Endothelial cell of umbilical vein (primary cell): ENCODE data around the gene POU4F3. TPM values are rescaled to one million over a fixed set of nuclear protein-coding genes. Genes with fewer than 3 reads are reported as not detected.
A peak's percentile ranks its signal among the peaks of the same experiment; 100 is the strongest.

Source experiments
- Bru-seq: library from RNA; stranded (reverse); fragments of 400-500 nt; gene quantifications from one replicate; lab custom pipeline; 2021; lab: Mats Ljungman, UMichigan
- BruChase-seq, 2 experiments: library from RNA; stranded (reverse); fragments of 400-500 nt; gene quantifications; one replicate each; lab custom pipeline; 2021; lab: Mats Ljungman, UMichigan
- BruUV-seq: library from RNA; stranded (reverse); fragments of 400-500 nt; replicated peaks from 2 replicates; lab custom pipeline; 2021; lab: Mats Ljungman, UMichigan
- CTCF ChIA-PET: fragments of 300-600, 350-600 bp; sonication (Branson Sonifier 250); formaldehyde crosslinking; loops from one replicate; lab custom pipeline; 2021; ENCODE audit warnings: antibody characterized with exemption, inconsistent platforms; lab: Charles Lee
- POLR2A ChIA-PET: fragments of 300-600, 350-600 bp; sonication (Branson Sonifier 250); formaldehyde crosslinking; loops from one replicate; lab custom pipeline; 2021; ENCODE audit warnings: antibody characterized with exemption, inconsistent platforms; lab: Charles Lee
- DNase-seq: peaks from one replicate; pipeline ENCODE4 v3.0.0-alpha.2; 2011; ENCODE audit warnings: low read depth, low spot score
- FAIRE-seq: peaks from 2 replicates; lab custom pipeline; 2011; peaks lifted over from hg19 to GRCh38; lab: Jason Lieb, UNC
- H2AFZ ChIP-seq: 2 replicates; pipeline ENCODE4 v1.6.0; 2012; ENCODE audit warnings: low read depth, low read length, control low read depth, inconsistent platforms
- H3K27ac ChIP-seq: 2 replicates; pipeline ENCODE4 v1.5.1; 2011; ENCODE audit warnings: low read depth, mild to moderate bottlenecking, control low read depth, low read length, moderate library complexity; ENCODE audit not compliant: insufficient read depth
- H3K27me3 ChIP-seq, 2 experiments: 2 replicates each; pipeline versions ENCODE4 v1.6.0 to v1.6.1; 2011; ENCODE audit warnings: low read length in 2 of 2, mixed read lengths in 1 of 2; ENCODE audit not compliant: control insufficient read depth in 2 of 2, insufficient read depth in 2 of 2
- H3K36me3 ChIP-seq, 2 experiments: 2 replicates in 1 of 2; 3 replicates in 1 of 2; pipeline ENCODE4 v1.5.1; 2011; ENCODE audit warnings: low read length in 2 of 2, mild to moderate bottlenecking in 1 of 2, moderate library complexity in 1 of 2; ENCODE audit not compliant: control insufficient read depth in 2 of 2, insufficient read depth in 2 of 2; ENCODE audit errors: extremely low read depth in 1 of 2
- H3K4me1 ChIP-seq: 3 replicates; pipeline ENCODE4 v1.5.1; 2011; ENCODE audit warnings: mild to moderate bottlenecking, low read length; ENCODE audit not compliant: control insufficient read depth, insufficient read depth; ENCODE audit errors: extremely low read depth
- H3K4me2 ChIP-seq: 2 replicates; pipeline ENCODE4 v1.6.1; 2011; ENCODE audit warnings: low read length, control low read depth, mixed read lengths; ENCODE audit not compliant: insufficient read depth
- H3K4me3 ChIP-seq, 3 experiments: fragments of 200-600 bp in 1 of 3; sonication (generic), shearing (Covaris generic) in 1 of 3; replicated peaks in 1 of 3; 2 replicates each; pipeline ENCODE4 v1.5.1; 2011 to 2016; ENCODE audit warnings: control low read depth in 3 of 3, low read length in 3 of 3, mild to moderate bottlenecking in 2 of 3, inconsistent platforms in 1 of 3, low read depth in 1 of 3, moderate library complexity in 1 of 3; ENCODE audit not compliant: insufficient read depth in 1 of 3
- H3K79me2 ChIP-seq: 2 replicates; pipeline ENCODE4 v1.6.0; 2012; ENCODE audit warnings: low read length, inconsistent platforms; ENCODE audit not compliant: control insufficient read depth, insufficient read depth
- H3K9ac ChIP-seq: replicated peaks from 2 replicates; pipeline ENCODE3; 2011; ENCODE audit warnings: low read length, control low read depth; ENCODE audit not compliant: insufficient read depth; ENCODE audit errors: extremely low read depth
- H3K9me1 ChIP-seq: replicated peaks from 3 replicates; pipeline ENCODE4 v1.6.0; 2011; ENCODE audit warnings: mild to moderate bottlenecking, low read length; ENCODE audit not compliant: control insufficient read depth, insufficient read depth; ENCODE audit errors: extremely low read depth
- H3K9me3 ChIP-seq: replicated peaks from 2 replicates; pipeline ENCODE4 v1.5.1; 2012; ENCODE audit warnings: low read length, inconsistent platforms; ENCODE audit not compliant: control insufficient read depth, insufficient read depth
- H4K20me1 ChIP-seq: replicated peaks from 2 replicates; pipeline ENCODE3; 2011; ENCODE audit warnings: mild to moderate bottlenecking, low read length; ENCODE audit not compliant: control insufficient read depth, insufficient read depth; ENCODE audit errors: extremely low read depth
- EZH2 ChIP-seq: IDR thresholded peaks from 2 replicates; pipeline ENCODE4 v1.6.1; 2012; ENCODE audit warnings: borderline replicate concordance, low read depth, mild to moderate bottlenecking, moderate library complexity, low read length, inconsistent platforms; ENCODE audit not compliant: severe bottlenecking
- FOS ChIP-seq: IDR thresholded peaks from 2 replicates; pipeline ENCODE4 v1.6.1; 2011; ENCODE audit warnings: mild to moderate bottlenecking, low read length, moderate library complexity, borderline replicate concordance; ENCODE audit not compliant: insufficient read depth
- JUN ChIP-seq: IDR thresholded peaks from 2 replicates; pipeline ENCODE4 v1.6.1; 2011; ENCODE audit warnings: borderline replicate concordance, low read depth; ENCODE audit not compliant: insufficient read length, insufficient read depth
- POLR2AphosphoS5 ChIP-seq: IDR thresholded peaks from 2 replicates; pipeline ENCODE4 v1.6.1; 2012; ENCODE audit warnings: low read depth, mild to moderate bottlenecking, control low read depth, low read length, moderate library complexity; ENCODE audit not compliant: insufficient read depth
- dilution Hi-C: fragments of 300-500 bp; cut with MboI; formaldehyde crosslinking; loops from one replicate; pipeline ENCODE4 v1.15.0; 2019; ENCODE audit warnings: low sequenced_read_pairs; ENCODE audit not compliant: extremely low pct_ligation_motif_present
- intact Hi-C: fragments of 100-400 bp; cut with micrococcal nuclease; formaldehyde crosslinking; loops from one replicate; pipeline ENCODE4 v1.10.0; 2022
- long read RNA-seq: library from polyadenylated mRNA; stranded (forward); transcript quantifications from one replicate; pipeline ENCODE4 v2.0.0, GENCODE V29; 2021
- polyA minus RNA-seq, 3 experiments: library from RNA; depleted of rRNA, polyadenylated mRNA; stranded (reverse); fragments of >200 nt; gene quantifications; 1 replicate in 1 of 3; 2 replicates in 2 of 3; pipeline ENCODE4 v1.2.3, GENCODE V29; 2011
- polyA plus RNA-seq, 4 experiments: library from polyadenylated mRNA; depleted of rRNA in 3 of 4; stranded (reverse) in 3 of 4; unstranded in 1 of 4; fragments of >200 nt; gene quantifications; 2 replicates each; pipeline versions ENCODE4 v1.2.1 to v1.2.3, GENCODE V29; 2011 to 2012; ENCODE audit warnings: missing spikeins in 1 of 4
- total RNA-seq: library from RNA; stranded (reverse); gene quantifications from 2 replicates; pipeline ENCODE4 v1.2.3, GENCODE V29; 2021
- TF ChIP-seq, protein P1 (sequence below): IDR thresholded peaks from 2 replicates; pipeline ENCODE4 v1.6.1; 2011; ENCODE audit not compliant: insufficient read depth, insufficient read length

Gene POU4F3, protein sequence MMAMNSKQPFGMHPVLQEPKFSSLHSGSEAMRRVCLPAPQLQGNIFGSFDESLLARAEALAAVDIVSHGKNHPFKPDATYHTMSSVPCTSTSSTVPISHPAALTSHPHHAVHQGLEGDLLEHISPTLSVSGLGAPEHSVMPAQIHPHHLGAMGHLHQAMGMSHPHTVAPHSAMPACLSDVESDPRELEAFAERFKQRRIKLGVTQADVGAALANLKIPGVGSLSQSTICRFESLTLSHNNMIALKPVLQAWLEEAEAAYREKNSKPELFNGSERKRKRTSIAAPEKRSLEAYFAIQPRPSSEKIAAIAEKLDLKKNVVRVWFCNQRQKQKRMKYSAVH
- total RNA-seq = not detected in 2 replicates
- polyA plus RNA-seq = 0.08 and 0.10 TPM in 2 replicates
- 0.08 TPM in 2 replicates for polyA plus RNA-seq (2011; cell fraction: cytosol; rRNA removed)
- 0.10 TPM in 1 of 2 replicates, not detected in the other for polyA plus RNA-seq (2011; cell fraction: nucleus; rRNA removed)
- 0.08 TPM in 1 of 2 replicates, not detected in the other for polyA plus RNA-seq (2012)
- polyA minus RNA-seq = 0.10 and 0.36 TPM in 2 replicates
- polyA minus RNA-seq (2011; cell fraction: cytosol; rRNA and poly(A)+ RNA removed) = not detected
- polyA minus RNA-seq (2011; cell fraction: nucleus; rRNA and poly(A)+ RNA removed) = 0.14 TPM in 1 of 2 replicates, not detected in the other
- not detected for Bru-seq, nascent RNA
- BruChase-seq, experiment 1, labeled RNA remaining after a 6-hour chase = percentile 30 among the genes with signal in this experiment
- percentile 26 among the genes with signal in this experiment for BruChase-seq, experiment 2, labeled RNA remaining after a 2-hour chase
- long read RNA-seq = 0 reads

DNA sequence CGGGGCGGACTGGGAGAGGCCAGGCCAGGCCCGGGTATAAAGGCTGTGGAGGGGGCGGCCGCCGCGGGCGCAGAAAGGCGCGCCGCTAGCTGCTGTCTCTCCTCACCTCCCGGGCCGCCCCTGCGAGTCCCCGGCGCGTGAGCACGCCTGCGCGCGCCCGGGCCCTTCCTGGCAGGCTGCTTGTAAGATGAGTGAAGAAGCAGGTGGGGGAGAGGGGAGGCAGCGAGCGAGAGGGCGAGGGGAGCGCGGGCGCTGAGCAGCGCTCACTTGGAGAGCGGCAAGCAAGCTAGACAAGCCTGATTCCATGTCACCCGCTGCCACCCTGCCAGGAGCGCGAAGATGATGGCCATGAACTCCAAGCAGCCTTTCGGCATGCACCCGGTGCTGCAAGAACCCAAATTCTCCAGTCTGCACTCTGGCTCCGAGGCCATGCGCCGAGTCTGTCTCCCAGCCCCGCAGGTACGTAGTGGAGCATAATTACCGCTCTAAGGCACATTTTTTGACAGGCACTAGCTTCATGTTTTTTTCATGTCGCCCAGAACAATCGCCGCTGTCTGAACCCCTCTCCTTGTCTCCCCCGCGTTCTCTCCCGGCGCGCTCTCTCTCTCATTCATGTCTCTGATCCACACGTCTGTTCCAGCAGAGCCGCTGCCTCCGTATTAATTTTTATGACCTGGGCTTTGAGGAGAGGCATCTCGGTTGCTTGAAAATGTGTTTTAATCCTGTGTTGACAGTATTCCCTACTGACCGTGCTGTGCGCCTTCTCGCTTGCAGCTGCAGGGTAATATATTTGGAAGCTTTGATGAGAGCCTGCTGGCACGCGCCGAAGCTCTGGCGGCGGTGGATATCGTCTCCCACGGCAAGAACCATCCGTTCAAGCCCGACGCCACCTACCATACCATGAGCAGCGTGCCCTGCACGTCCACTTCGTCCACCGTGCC, at the start of gene POU4F3:
Gene POU4F3 (plus strand): TSS at position 66 of the 941 bp plus-strand sequence. CDS start 274 bp downstream, at position 340.
- CTCF ChIA-PET = no interaction called here
- POLR2A ChIA-PET = no interaction called here

More for the DNA sequence above, at the start of gene POU4F3:
- DNase-seq (no peak), FAIRE-seq (no peak)
- Histone ChIP-seq H4K20me1 (no peaks in the 10 kb centered on the region), H2AFZ (no peak within 1 kb of the TSS), H3K4me1 (no peaks in the 10 kb centered on the region), H3K79me2 (no peaks in the 10 kb centered on the region), H3K9ac (no peak within 1 kb of the TSS), H3K4me3 (no peak within 1 kb of the TSS), H3K27ac (no peak within 1 kb of the TSS), H3K9me3 (no peaks in the 10 kb centered on the region), H3K4me2 (no peak within 1 kb of the TSS), H3K9me1 (no peaks in the 10 kb centered on the region), H3K36me3 (no peaks in the 10 kb centered on the region), H3K27me3 (peaks cover 85 to 92% of the 10 kb centered on the region in 2 experiments)
- BruUV-seq = no TSS peak
- intact Hi-C loops (no loop called here), dilution Hi-C loops (no loop called here)
- TF ChIP-seq POLR2AphosphoS5 (no peak), FOS (no peak), JUN (no peak), EZH2 (peak; percentile 60)
- TF ChIP-seq, protein P1, sequence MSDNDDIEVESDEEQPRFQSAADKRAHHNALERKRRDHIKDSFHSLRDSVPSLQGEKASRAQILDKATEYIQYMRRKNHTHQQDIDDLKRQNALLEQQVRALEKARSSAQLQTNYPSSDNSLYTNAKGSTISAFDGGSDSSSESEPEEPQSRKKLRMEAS = no peak
